NCI-H2171 (cell line): ENCODE measurements around the gene REG1A.

Source experiments
- DNase-seq: peaks from one replicate; lab custom pipeline; 2025; lab: John Stamatoyannopoulos, UW

The REG1A gene

DNA sequence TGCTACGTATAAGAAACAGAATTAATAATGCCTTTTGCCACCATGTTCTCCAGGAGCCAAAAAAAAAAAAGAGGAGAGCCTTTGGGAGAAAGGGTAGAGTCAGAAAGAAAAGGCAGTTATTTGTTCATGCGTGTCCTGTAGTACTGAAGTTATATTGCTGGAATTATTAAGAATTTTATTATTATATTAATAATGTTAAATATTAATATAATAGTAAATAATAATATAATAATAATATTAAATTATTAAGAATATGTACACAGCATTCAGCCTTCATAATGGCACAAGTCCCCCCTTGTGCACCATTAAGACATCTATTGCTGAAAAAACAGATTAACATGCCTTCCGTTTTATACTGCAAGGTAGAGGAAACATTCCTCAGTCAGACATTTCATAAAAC, 8.1 kb downstream of the REG1A start:
- DNase-seq: no peak

DNA sequence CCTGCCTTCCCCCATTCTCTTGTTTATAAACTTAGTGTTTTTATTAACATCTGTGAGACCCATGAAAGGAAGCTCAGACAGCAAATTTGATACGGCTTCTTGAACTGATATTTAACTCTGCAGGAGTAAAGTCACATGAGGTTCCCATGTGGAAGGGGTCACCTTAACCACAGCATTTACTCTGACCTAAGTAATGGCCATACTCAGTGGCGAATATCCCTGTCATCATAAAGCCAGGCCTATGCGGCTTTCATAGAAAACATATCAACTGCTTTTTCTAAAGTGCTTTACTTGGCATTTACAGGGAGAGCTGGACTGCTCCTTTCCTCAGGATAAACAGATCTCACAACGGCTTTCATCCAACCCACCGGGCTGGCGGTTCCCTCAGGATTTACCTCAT, 9.0 kb downstream of the REG1A start:
- no peak for DNase-seq

- DNase-seq: no peak
Observed at GRCh38 chr2:79129804-79130203, 9.5 kb downstream of the REG1A start.

DNA sequence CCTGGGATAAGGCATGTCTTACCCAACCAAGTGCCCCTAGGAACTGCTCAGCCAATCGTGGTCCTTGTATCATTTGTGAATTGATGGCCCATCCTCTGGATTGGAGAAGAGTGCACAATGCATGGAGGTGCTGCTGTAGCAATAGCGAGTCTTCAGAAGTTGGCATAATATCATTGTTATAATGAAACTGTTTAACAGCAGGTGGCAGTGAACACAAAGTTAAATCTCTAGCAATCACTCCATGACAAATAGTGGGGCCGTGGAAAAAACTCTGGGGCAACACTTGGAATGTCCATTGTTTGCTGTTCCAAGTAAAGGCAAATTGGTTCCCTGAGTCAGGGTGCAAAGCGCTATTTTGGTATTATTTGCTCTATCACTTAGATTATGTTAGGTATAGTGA, 11.4 kb downstream of the REG1A start:
- DNase-seq: no peak

- DNase-seq: no peak
Observed at GRCh38 chr2:79138385-79138784, 18.1 kb downstream of the REG1A start.

- no peak for DNase-seq
Observed at GRCh38 chr2:79139423-79139822, 19.1 kb downstream of the REG1A start.

DNA sequence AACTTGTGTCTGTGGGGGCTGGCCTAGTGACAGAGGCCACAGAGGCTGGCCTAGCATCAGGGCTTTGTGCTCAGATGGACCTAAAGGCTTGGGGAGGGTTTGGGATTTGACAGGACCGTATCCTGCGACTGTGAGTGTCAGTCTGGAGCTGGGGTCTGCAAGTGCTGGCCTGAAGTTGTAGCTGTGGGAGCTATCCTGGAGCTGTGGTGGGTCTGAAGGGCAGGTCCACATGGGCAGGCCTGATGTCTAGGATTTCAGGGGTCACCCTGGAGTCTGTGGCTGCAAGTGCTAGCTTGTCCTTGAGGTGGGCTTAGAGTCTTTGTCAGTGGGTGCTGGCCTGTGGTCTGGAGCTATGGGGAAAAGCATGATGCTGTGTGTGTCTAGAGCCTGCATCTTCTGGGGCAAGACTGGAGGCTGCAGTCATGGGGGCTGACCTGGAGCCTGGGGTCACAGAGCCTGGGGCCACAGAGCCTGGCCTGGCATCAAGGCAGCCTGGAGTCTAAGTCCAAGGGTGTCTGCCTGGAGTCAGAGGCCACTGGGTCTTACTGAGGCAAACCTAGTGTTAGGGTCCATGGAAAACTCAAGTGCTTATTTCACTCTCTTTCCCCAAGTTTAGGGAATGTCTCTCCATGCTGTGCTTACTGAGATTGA, 35.7 kb downstream of the REG1A start:
- DNase-seq: no peak

- no peak for DNase-seq
Observed at GRCh38 chr2:79159030-79159429, 38.7 kb downstream of the REG1A start.

DNA sequence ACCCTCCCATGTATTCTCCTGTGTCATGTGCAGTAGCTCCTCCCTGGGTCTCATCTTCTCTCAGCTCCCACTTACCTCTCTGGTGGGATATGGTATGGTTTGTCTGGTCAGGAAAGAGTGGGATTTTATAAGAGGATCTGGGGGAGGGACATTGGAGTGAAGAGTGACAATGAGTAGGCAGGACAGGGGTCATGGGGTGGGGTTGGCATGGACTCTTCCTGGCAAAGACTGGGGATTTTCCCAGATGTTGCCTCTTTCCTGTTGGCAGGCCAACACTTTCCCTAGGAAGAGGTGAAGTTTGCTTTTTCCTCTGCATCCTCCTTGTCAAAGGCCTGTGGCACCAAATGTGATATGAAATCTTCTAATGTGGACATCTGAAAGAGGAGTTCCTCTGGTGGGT, 39.4 kb downstream of the REG1A start, which contains the start of gene REG3A:
Gene REG3A, minus strand, starts transcription at position 101 of the 400 bp plus-strand sequence. CDS start 348 bp downstream, outside the sequence.
- DNase-seq: no peak

- no peak for DNase-seq
Observed at GRCh38 chr2:79162132-79162531, 41.8 kb downstream of the REG1A start.

DNA sequence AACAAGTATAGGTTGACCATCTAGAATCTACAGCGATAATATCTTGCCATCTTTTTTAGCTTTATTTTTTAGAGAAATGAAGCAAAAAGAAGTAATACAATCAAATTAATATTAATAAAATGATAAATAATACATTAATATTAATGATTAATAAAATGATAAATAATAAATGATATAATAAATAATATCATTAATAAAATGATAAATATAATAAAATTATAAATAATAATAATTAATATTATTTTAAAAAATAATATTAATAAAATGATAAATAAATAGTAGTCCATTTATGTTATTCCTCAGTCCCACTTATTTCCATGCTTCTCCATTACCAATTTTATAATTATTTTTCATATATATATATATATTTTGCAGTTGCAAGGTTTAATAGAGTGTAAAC, 42.5 kb downstream of the REG1A start:
- no peak for DNase-seq

DNA sequence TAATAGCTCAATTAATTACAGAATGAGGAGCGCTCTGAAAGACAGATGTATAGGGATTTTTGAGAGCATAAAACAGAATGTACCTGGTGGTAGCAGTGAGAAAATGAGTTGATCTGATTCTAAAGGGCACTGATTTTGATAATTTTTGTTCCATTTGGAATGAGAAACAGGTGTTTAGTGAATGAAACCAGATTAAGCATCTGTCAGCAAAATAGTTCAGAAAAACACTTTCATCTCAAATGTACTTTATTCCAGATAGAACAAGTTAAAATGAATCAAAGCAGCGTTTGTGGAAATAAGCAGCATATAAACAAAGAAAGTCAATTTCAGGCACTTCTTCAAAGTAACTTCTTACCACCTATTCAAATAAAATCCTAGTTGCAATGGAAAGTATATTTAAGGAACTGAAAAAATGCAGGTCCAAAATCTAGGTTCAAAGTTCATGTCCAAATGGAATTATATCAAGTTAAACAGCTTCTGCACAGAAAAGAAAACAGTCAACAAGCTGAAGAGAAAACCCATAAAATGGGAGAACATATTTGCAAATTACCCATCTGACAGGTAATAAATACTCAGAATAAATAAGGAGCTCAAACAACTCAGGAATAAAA, 51.2 kb downstream of the REG1A start:
- DNase-seq: no peak
